GM11168 (cell line): ENCODE measurements around the gene TRNT1.

ENCODE experiments used
- in situ Hi-C: fragments of 300-500 bp; cut with MboI; formaldehyde crosslinking; loops from one replicate; pipeline ENCODE4 v1.12.0; 2022; ENCODE audit warnings: low sequenced_read_pairs; ENCODE audit not compliant: unreplicated experiment

The TRNT1 gene

DNA sequence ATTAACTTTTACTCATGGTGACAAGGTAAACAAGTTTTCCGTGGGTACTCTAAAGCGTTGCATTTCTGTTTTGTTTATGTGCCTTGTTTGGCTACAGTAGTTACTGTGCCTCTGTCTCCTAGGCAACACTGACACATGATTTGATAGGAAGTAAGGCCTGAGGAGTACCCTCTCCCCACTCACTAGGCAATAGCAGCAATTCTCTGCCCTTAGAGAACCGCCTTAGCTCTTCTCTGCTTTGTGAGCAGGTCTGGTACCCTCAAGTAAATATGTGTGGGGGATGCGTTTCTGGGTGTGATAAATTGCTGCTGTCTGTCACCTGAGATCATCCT lies 16.5 kb upstream of the TRNT1 start, which contains the start of gene IL5RA:
Gene IL5RA, minus strand, starts transcription at position 76 of the 332 bp plus-strand sequence. CDS start 5,390 bp downstream, outside the sequence.
- in situ Hi-C loops: no loop called here

DNA sequence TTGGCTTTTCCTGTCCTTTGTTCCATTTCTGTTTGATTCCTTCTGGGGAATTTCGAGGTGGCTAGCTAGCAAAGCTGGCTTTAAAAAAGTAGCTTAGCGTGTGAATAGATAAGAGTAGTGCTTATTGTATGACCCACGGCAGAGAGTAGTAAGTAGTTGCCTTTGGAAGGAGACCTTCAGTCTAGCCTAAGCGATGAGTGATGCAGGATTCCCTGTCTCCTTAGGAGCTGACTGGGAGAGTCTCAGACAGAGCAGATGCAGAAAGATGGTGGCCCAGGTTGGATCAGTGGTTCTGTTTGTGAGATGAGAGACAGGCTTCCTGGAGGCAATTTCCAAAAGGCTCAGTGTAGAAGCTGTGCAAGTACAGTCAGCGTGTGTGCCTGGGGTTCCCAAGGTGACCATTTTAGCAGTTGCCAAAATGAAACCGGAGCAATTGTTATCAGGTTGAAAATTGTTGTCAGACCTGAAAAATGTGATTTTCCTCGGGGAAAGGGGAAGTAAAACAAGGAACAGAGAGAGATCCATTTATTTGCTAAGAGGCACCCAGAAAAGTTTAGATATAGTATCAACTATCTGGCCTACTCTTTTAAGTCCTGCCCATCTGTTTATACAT lies 15.9 kb upstream of the TRNT1 start:
- in situ Hi-C loops: no loop called here

DNA sequence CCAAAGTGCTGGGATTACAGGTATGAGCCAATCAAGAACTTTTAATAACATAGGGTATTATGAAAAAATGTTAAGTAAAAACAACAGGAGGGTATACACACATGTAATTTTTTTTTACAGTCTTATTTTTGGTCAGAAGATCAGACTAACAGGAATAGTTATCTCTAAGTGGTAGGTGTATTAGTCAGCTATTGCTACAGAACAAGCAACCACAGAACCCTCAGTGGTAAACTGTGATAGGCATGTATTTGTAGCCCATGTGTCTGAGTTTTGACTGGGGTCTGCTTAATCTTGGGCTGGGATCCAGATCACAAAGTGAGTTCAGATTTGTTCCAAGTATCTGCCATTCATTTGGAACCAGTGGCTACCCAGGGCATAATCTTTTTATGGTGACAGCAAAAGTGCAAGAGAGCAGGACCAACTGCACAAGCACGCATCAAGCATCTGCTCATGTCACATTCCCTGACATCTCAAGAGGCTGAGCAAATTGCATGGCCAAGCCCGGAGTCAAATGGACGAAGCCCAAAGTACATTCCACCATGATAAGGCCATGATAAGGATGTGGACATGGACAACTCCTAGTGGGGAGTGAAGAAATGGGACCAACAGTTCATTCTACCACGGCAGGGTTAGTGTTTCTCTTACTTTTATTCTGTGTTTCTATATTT lies 13.6 kb upstream of the TRNT1 start:
- in situ Hi-C loops: no loop called here

DNA sequence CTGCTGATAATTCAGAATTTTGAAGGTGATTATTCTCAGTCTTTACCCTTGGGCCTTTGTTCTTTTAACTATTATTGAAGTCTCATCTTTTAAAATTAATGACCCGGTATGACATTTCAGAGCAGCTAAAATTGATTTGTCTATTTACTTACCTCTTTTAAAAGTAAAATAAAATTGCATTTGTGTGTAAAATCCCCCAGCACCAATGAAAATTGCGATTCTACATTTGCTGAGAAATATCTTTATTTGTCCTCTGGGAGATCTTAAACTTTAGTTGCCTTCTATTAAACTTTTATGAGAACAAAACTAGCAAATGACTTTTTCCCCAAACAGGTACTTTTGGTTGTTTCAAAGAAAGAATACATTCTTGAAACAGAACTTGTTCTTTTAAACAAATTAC lies 9.1 kb upstream of the TRNT1 start:
- in situ Hi-C loops: no loop called here

DNA sequence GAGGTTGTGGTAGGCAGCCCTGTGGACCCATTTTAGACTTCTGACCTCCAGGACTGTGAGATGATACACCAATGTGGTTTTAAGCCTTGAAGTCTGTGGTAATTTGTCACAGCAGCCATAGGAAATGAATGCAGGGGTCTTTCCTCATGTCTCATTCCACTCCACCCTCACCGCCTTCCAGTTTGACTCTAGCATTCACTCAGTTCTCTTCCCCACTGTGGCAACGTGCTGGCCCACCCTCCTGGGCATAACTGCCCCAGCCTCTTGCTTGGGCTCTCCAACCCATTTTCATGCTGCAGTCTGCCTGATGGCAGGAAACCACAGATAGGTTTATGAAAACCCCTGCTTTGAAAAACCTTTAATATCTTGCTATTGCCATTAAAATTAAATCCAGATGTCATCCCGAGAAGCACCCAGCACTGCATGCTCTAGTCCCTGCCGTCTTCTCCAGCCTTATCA lies 7.3 kb upstream of the TRNT1 start:
- in situ Hi-C loops: no loop called here

DNA sequence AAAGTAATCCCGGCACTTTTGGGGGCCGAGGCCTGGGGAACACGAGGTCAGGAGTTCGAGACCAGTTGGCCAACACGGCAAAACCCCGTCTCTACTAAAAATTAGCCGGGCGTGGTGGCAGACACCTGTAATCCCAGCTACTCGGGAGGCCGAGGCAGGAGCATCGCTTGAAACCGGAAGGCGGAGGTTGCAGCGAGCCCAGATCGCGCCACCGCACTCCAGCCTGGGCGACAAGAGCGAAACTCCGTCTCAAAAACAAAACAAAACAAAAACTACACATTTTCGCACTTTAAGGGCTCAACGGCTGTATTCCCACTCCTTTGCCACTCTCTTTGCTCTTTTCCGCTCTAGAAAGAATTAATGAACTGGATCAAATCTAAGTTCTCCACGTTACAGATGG lies 763 bp upstream of the TRNT1 start:
- in situ Hi-C loops: no loop called here

DNA sequence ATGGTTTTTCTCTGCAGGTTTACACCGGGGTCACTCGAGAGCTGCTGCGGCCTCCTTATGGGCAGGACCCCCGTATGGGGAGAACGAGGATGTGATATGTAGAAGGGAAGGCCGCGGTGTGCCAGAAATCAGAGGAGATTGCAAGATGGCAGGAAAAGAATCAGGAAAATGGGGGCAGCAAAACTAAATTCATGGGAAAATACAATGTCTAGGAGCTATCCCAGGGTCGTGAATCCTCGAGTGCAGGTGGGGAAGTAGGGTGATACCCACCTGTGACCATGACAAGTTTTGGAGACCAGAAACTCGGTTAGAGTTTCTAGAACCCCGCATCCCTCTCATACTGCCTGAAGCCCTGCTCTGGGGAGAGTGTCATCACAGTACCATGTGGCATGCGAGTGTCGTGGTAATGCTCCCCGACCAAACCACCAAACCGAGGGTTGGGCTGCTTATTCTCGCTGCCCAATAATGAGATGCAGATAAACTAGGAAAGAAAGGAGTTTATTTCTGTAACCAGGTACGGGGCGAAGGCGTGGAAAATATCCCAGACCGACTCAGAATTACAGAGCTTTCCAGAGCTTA lies 781 bp downstream of the TRNT1 start:
- in situ Hi-C loops: no loop called here

DNA sequence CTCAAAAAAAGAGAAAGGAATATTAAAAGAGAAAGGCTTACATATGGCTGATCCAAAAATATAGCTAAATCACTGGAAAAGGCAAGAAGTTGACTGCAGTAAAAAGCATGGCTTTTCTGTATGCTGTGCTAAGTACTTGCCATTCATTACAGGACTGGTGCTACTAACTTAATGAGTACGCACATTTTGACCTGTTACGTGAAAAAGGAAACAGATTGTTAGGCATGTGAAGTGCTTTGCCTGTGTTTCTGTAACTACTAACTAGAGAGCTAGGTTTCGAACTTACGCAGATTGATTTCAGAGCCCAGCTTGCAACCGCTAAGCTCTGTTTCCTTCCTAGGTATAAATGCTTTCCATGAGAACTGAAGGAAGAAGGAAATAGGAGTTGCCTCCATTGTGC lies 2.8 kb downstream of the TRNT1 start:
- in situ Hi-C loops: no loop called here

DNA sequence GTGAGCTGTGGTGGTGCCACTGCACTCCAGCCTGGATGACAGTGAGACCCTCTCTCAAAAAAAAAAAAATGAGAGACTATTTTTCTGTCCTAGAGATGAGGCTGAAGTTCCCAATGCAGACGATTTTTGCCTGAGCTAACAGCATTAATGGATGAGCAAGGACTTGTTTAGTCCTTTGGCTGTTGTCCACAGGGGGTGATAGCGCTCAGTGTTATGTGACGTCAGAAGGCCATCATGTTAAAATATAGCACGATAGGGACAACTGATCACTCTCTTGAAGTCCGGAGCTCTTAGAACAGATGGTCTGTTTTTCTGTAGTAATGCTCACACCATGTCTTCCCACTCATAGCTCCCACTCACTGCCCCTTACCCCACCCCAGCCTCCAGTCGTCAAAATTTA lies 6.8 kb downstream of the TRNT1 start:
- in situ Hi-C loops: no loop called here

DNA sequence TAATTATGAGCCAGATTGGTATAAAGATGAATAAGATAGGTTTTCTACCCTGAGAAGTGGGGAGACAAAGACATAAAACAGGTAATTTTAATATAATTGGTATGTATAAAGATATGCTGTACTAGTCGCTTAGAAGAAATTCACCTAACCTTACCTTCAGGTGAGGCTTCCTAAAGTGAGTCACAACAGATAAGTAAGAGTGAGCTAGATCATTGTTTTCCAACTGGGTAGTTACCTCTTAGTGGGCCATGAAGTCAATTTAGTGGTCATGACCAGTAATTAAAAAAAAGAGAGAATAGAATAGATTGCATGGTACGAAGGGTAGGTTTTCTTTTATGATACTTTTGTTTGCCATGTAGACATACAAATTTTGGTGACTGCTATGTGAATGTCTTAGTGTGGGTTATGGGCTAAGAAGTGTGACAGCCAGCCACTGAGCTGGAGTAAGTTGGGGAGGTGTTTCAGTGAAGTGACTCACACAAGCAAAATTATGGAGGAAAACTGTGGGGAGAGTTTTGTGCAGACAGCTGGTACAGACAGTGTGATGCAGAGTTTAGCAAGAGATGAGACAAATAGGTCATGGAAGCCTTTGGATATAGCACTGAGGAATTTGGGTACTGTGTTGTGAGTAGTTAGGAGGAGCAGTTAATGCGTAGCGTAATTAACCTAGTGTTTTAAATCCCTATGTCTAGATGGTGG lies 8.2 kb downstream of the TRNT1 start:
- in situ Hi-C loops: no loop called here

DNA sequence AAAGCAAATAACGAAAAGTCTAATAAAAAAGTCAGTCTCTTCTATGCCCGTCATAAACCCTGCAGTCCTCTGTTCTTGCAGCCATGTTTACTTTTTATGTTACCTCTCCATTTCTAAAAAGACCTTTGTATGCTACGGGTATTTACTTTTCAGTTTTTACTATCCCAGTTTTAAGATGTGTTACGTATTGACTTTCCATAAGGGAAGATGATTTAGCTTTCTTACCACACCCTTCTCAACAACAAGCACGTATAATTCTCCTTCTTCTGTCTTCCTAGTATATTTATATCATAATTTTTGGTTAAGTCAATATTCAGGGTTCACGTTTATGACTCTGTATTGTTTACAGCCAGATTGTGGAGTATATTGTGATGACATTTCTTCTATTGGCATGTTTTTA lies 10.8 kb downstream of the TRNT1 start:
- in situ Hi-C loops: no loop called here

DNA sequence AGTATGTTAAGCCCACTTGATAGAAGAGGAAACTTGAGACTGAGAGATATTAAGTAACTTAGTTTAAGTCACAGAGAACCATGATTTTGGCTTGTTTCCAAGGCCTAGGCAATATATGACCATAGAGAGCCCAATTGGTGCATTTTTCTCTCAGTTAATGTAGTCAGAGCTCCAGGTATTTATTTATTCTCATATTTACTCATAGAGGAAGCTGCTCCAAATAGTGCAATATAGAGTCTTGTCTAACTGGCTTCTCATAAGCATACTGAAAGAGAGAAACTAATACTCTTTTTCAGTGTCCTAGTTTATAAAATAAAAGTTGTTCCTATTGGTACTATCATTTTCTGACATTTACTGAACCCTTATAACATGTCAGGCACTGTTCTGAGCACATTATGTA lies 15.2 kb downstream of the TRNT1 start:
- in situ Hi-C loops: no loop called here

DNA sequence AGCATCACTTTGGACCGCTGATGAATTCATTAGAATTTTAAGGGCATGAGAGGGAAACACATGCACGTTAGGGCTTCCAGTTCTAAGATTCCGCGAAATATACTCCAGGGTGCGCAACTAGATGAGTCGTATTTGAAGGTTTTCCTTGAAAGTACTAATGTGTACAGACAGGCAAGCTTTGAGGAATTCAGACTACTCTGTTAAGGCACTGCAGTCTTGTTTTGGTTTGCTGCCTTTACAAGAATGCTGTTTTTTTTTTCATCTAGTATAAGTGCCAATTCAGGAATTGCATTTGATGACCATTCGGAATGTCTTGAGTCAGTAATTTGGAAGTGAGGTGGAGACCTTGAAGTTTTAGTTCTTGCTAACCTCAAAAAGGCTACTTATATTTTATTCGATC lies 19.1 kb downstream of the TRNT1 start:
- in situ Hi-C loops: no loop called here

DNA sequence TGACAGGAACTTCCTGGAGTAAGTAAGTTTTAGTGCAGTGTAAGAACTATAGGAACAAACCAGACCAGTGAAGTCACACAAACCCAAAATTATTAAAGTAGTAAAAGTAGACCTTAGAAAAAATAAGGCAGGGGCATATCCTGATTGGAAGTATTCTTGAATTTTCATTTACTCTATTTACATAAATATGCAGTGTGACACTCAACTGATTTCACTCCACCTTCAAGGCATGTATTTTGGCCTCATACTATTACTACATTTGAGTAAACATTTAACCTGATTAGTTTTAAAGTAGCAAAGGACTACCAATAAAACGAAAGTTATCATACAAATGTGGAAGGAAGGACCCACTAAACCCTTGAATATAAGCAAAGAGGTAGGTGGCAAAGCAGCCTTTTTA lies 22.8 kb downstream of the TRNT1 start:
- in situ Hi-C loops: no loop called here

DNA sequence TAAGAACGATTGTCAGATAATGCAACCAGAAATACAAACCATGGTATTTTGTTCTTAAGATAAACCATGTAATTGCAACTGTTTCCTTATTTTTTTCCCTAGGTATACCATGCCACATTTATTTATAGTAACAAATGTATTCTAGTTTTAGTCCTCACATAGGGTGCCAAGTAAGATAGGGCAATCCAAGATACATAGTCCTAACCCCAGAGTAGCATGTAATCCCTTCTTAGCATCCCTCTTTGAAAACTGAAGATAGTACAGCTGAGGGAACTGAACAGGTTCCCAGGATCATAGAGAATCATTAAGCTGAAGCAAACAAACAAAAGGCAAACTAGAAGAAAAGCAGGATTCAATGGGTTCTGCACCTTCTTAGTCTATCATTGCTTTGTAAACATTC lies 24.8 kb downstream of the TRNT1 start:
- in situ Hi-C loops: loop anchor here (25.0 kb wide), 1 partner anchor 389 kb away; no protein-coding TSS in a partner anchor

DNA sequence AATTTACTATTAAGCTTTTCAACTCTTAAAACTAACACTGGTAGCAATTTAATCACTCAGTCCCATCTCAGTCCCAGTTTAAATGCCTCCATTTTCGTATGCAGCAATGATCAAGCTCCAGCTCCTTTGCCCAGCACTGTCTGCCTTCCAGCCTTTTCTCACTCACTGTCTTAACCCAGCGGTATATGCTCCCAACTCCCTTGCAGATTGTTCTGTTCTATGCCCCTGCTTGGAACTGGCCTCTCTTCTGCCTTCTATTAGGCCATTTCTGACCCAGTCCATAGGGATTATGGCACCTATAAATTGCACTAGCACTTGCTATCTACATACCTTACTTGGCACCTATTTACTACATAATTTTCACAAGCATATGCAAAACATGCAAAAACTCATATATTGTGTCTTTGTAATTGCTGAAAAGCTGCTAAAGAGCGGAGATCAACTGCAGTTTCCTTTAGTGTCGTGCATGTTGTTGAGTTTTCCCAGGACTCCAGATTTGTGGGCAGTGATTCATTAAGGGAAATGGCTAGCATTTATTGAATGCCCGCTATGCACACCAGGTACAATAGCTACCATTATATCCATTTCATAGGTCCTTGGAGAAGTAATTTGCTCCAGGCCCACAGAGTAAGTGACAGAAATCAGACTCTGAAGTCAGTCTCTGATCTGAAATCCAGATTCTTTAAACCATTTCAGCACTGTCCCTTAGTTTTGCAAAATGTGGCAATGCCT lies 28.3 kb downstream of the TRNT1 start:
- in situ Hi-C loops: loop anchor here (25.0 kb wide), 1 partner anchor 393 kb away; no protein-coding TSS in a partner anchor

DNA sequence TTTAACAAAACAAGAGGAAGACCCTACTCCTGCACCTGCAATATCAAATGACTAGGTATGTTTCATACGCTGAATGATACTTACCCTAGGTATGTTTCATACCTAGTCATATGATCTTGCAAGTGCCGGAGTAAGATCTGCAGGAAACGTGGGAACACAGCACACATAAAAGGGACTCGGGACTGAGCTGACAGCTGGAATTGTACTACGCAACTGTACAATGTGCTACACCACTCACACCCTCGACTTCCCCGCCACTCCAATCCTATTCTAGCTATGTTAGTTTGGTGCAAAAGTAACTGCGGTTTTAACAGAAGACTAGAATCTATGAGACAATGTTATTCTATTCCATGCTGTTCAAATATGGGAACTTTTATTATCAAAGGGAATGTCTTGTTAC lies 30.7 kb downstream of the TRNT1 start:
- in situ Hi-C loops: loop anchor here (25.0 kb wide), 1 partner anchor 395 kb away; no protein-coding TSS in a partner anchor

DNA sequence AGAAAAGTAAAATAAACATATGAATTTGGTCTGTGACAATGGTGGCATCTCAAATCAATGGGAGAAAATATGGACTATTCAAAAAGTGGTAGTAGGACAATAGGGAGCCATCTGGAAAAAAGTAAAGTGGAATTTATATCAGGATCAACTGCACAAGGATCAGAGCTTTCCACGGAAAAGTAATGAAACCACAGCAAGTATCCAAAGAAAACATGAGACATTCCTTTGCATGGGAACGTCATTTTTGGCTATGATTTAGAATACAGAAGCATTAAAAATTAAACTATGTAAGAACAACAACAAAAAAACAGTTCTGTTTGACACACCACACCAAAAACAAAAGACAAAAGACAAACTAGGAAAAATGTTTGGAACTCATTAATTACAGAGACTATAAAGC lies 34.1 kb downstream of the TRNT1 start:
- in situ Hi-C loops: loop anchor here (25.0 kb wide), 1 partner anchor 399 kb away; no protein-coding TSS in a partner anchor

DNA sequence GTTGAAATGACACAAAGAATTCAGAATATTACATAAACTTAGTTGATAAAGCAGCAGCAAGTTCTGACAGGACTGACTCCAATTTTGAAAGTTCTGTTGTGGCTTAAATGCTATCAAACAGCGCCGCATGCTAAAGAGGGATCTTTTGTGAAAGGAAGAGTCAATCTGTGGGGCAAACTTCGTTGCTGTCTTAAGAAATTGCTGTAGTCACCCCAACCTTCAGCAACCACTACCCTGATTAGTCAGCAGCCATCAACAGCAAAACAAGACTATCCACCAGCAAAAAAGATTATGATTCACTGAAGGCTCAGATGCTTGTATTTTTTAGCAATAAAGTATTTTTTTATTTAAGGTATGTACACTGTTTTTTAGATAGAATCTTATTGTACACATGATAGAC lies 38.5 kb downstream of the TRNT1 start:
- in situ Hi-C loops: loop anchor here (25.0 kb wide), 1 partner anchor 403 kb away; no protein-coding TSS in a partner anchor

DNA sequence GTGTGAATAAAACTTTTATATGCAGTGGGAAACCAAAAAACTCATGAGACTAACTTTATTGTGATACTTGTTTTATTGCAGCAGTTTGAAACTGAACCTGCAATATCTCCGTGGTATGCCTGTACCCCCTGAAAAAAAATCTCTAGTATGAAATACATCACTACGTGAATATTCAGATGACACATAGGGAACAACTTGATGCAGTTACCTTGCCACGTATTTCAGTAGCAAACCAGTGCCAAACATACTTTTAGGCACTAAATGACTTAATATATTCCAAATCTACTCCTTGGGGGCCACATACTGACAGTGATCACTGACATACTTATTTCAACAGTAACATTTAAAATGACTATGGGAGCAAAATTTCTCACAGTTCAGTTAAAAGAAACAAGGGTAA lies 38.9 kb downstream of the TRNT1 start:
- in situ Hi-C loops: loop anchor here (25.0 kb wide), 1 partner anchor 403 kb away; no protein-coding TSS in a partner anchor
